OCI-LY1 (cell line): ENCODE data around the gene MAPK1.

Experiments
- CTCF ChIP-seq: fragments of 200-600 bp; sonication (generic), shearing (Covaris generic); IDR thresholded peaks from 2 replicates; pipeline ENCODE4 v1.5.1; 2017; ENCODE audit warnings: mild to moderate bottlenecking, antibody characterized with exemption, low read length, moderate library complexity, mixed read lengths
- EZH2 ChIP-seq: fragments of 200-600 bp; sonication (generic), shearing (Covaris generic); IDR thresholded peaks from 2 replicates; pipeline ENCODE4 v1.8.0; 2017; ENCODE audit warnings: borderline replicate concordance, mixed run types, mild to moderate bottlenecking, antibody characterized with exemption, low read length, moderate library complexity, mixed read lengths

- no peak for TF ChIP-seq CTCF
- TF ChIP-seq EZH2 = no peak
Observed at GRCh38 chr22:21861264-21861848, 6.1 kb downstream of the MAPK1 start.
